Fibroblast of lung (primary cell): Measurements from ENCODE around the gene TAS2R60. TPM values are rescaled to one million over a fixed set of nuclear protein-coding genes. Genes with fewer than 3 reads are reported as not detected.

Source experiments
- DNase-seq, 2 donors: peaks; one replicate each; pipeline versions ENCODE4 v3.0.0 to v3.0.0-alpha.2; 2010; ENCODE audit warnings: low read depth in 2 of 2
- H2AFZ ChIP-seq: 2 replicates; pipeline ENCODE4 v1.5.1; 2012; ENCODE audit warnings: low read length, control low read depth, inconsistent platforms
- H3K27ac ChIP-seq: 2 replicates; pipeline ENCODE4 v1.5.1; 2011; ENCODE audit warnings: low read length, control low read depth; ENCODE audit not compliant: insufficient read depth
- H3K27me3 ChIP-seq: 2 replicates; pipeline ENCODE4 v1.5.1; 2011; ENCODE audit warnings: mild to moderate bottlenecking, low read length; ENCODE audit not compliant: control insufficient read depth, insufficient read depth
- H3K36me3 ChIP-seq: 2 replicates; pipeline ENCODE4 v1.5.1; 2011; ENCODE audit warnings: low read length; ENCODE audit not compliant: control insufficient read depth, insufficient read depth
- H3K4me1 ChIP-seq: 2 replicates; pipeline ENCODE4 v1.5.1; 2011; ENCODE audit warnings: low read length; ENCODE audit not compliant: control insufficient read depth, insufficient read depth; ENCODE audit errors: extremely low read depth
- H3K4me2 ChIP-seq: 2 replicates; pipeline ENCODE4 v1.5.1; 2011; ENCODE audit warnings: low read length, control low read depth; ENCODE audit not compliant: insufficient read depth; ENCODE audit errors: extremely low read depth
- H3K4me3 ChIP-seq, 4 experiments: fragments of 200-600 bp in 1 of 4; sonication (generic) in 1 of 4; replicated peaks in 1 of 4; 2 replicates each; pipeline ENCODE4 v1.5.1; 2011 to 2016; ENCODE audit warnings: low read length in 4 of 4, low read depth in 3 of 4, mild to moderate bottlenecking in 3 of 4, control low read depth in 2 of 4, inconsistent platforms in 1 of 4, mixed read lengths in 1 of 4; ENCODE audit not compliant: insufficient read depth in 1 of 4; ENCODE audit errors: control extremely low read depth in 1 of 4
- H3K79me2 ChIP-seq: 2 replicates; pipeline ENCODE4 v1.5.1; 2012; ENCODE audit warnings: mild to moderate bottlenecking, low read length, inconsistent platforms; ENCODE audit not compliant: control insufficient read depth, insufficient read depth
- H3K9ac ChIP-seq: 2 replicates; pipeline ENCODE4 v1.5.1; 2011; ENCODE audit warnings: mild to moderate bottlenecking, low read length, control low read depth; ENCODE audit not compliant: insufficient read depth
- H3K9me3 ChIP-seq: 2 replicates; pipeline ENCODE4 v1.5.1; 2012; ENCODE audit warnings: low read depth, low read length; ENCODE audit not compliant: control insufficient read depth, insufficient read depth
- H4K20me1 ChIP-seq: 2 replicates; pipeline ENCODE4 v1.5.1; 2011; ENCODE audit warnings: low read length; ENCODE audit not compliant: control insufficient read depth, insufficient read depth; ENCODE audit errors: extremely low read depth
- CTCF ChIP-seq, 2 donors: IDR thresholded peaks in 1 of 2; conservative IDR thresholded peaks in 1 of 2; 1 replicate in 1 of 2; 2 replicates in 1 of 2; pipeline ENCODE4 v1.5.1; 2011 to 2012; ENCODE audit warnings: low read length in 2 of 2, control low read depth in 1 of 2, inconsistent platforms in 1 of 2, low read depth in 1 of 2, mild to moderate bottlenecking in 1 of 2
- EZH2 ChIP-seq: IDR thresholded peaks from 2 replicates; pipeline ENCODE4 v1.5.1; 2012; ENCODE audit warnings: low read length, control low read depth, mild to moderate bottlenecking; ENCODE audit errors: missing control alignments
- polyA plus RNA-seq, 2 donors: library from polyadenylated mRNA; depleted of rRNA in 1 of 2; stranded (reverse) in 1 of 2; unstranded in 1 of 2; fragments of >200 nt; gene quantifications; 2 replicates each; pipeline ENCODE4 v1.2.1, GENCODE V29; 2011 to 2012; ENCODE audit warnings: missing spikeins in 1 of 2
- total RNA-seq: library from RNA; depleted of rRNA; stranded (reverse); fragments of >200 nt; gene quantifications from 2 replicates; pipeline ENCODE4 v1.2.1, GENCODE V29; 2014

Gene TAS2R60
- total and polyA plus RNA-seq, 2 donors (not counting 1 experiment from before 2014, with no cell fraction given): not detected

GRCh38 chr7:143397710-143398530 lies 45.3 kb upstream of the TAS2R60 start:
- Histone ChIP-seq H2AFZ (no peak overlapping the region), H3K4me1 (peaks cover 5% of the 10 kb centered on the region), H4K20me1 (no peaks in the 10 kb centered on the region), H3K79me2 (no peaks in the 10 kb centered on the region), H3K27ac (no peak overlapping the region), H3K9me3 (no peaks in the 10 kb centered on the region), H3K4me2 (no peak overlapping the region), H3K4me3 (no peak overlapping the region), H3K9ac (no peak overlapping the region), H3K27me3 (no peaks in the 10 kb centered on the region), H3K36me3 (peaks cover 4% of the 10 kb centered on the region)
- DNase-seq: no peak
- TF ChIP-seq EZH2 (no peak), CTCF (conservative IDR thresholded peaks at IDR 0.05 in 1 of 2, IDR thresholded peaks at IDR 0.05 in 1 of 2; ENCODE audit: low read depth in 1 of 2, low read length in 2 of 2) (no peak)

- H3K9ac ChIP-seq: no peak overlapping the region
- H3K27ac ChIP-seq: no peak overlapping the region
- no peak for DNase-seq
- H3K27me3 ChIP-seq: no peaks in the 10 kb centered on the region
- H4K20me1 ChIP-seq: no peaks in the 10 kb centered on the region
- H3K4me3 ChIP-seq: no peak overlapping the region
- no peak overlapping the region for H3K4me2 ChIP-seq
- H3K36me3 ChIP-seq: peaks cover 2% of the 10 kb centered on the region
- no peaks in the 10 kb centered on the region for H3K79me2 ChIP-seq
- no peak overlapping the region for H2AFZ ChIP-seq
- peaks cover 2% of the 10 kb centered on the region for H3K4me1 ChIP-seq
- TF ChIP-seq CTCF (conservative IDR thresholded peaks at IDR 0.05 in 1 of 2, IDR thresholded peaks at IDR 0.05 in 1 of 2; ENCODE audit: low read depth in 1 of 2, low read length in 2 of 2): no peak
- TF ChIP-seq EZH2: no peak
- no peaks in the 10 kb centered on the region for H3K9me3 ChIP-seq
Measured at GRCh38 chr7:143398616-143399015, 44.6 kb upstream of the TAS2R60 start.

- Histone ChIP-seq H3K79me2 (no peaks in the 10 kb centered on the region), H3K4me2 (no peak overlapping the region), H3K4me3 (no peak overlapping the region), H3K9me3 (no peaks in the 10 kb centered on the region), H2AFZ (no peak overlapping the region), H3K36me3 (peaks cover under 1% of the 10 kb centered on the region), H3K27ac (no peak overlapping the region), H3K27me3 (no peaks in the 10 kb centered on the region), H4K20me1 (no peaks in the 10 kb centered on the region), H3K4me1 (peaks cover 2% of the 10 kb centered on the region), H3K9ac (no peak overlapping the region)
- no peak for TF ChIP-seq CTCF (conservative IDR thresholded peaks at IDR 0.05 in 1 of 2, IDR thresholded peaks at IDR 0.05 in 1 of 2; ENCODE audit: low read depth in 1 of 2, low read length in 2 of 2)
- no peak for TF ChIP-seq EZH2
- DNase-seq: no peak
Measured at GRCh38 chr7:143399151-143399550, 44.1 kb upstream of the TAS2R60 start.
